B cell (primary cell): ENCODE results near the gene PBX2. TPM values are rescaled to one million over a fixed set of nuclear protein-coding genes. Genes with fewer than 3 reads are reported as not detected.

ENCODE experiments used
- ATAC-seq: fragments of 200-7000 bp; cut with Tn5 transposase; one replicate; pipeline ENCODE4 v1.10.0; 2021; ENCODE audit warnings: low read depth, mild to moderate bottlenecking, moderate number of reproducible peaks, moderate library complexity
- CTCF ChIA-PET: fragments of 350-600 bp; sonication (Branson Sonifier 250); formaldehyde crosslinking; loops from one replicate; lab custom pipeline; 2021; ENCODE audit warnings: antibody characterized with exemption, inconsistent platforms; lab: Charles Lee
- POLR2A ChIA-PET: fragments of 350-600 bp; sonication (Branson Sonifier 250); formaldehyde crosslinking; loops from one replicate; lab custom pipeline; 2021; ENCODE audit warnings: antibody characterized with exemption; lab: Charles Lee
- DNase-seq: peaks from one replicate; pipeline ENCODE4 v3.0.0; 2013
- H2AFZ ChIP-seq: 2 replicates; pipeline ENCODE4 v1.6.1; 2012; ENCODE audit warnings: mild to moderate bottlenecking, low read depth, low read length; ENCODE audit not compliant: insufficient read depth, poor library complexity, severe bottlenecking
- H3K27ac ChIP-seq, 2 donors: 1 replicate in 1 of 2; 2 replicates in 1 of 2; pipeline ENCODE4 v1.5.1; 2012 to 2013; ENCODE audit warnings: low read length in 2 of 2, mild to moderate bottlenecking in 2 of 2, moderate library complexity in 1 of 2
- H3K27me3 ChIP-seq, 4 experiments: fragments of 200-600 bp in 1 of 4; sonication (generic) in 1 of 4; replicated peaks in 1 of 4; 1 replicate in 2 of 4; 2 replicates in 2 of 4; pipeline versions ENCODE4 v1.6.1 to v1.7.0; 2013 to 2016; ENCODE audit warnings: low read length in 3 of 4, mild to moderate bottlenecking in 2 of 4, mixed read lengths in 1 of 4, moderate library complexity in 1 of 4; ENCODE audit not compliant: insufficient read depth in 4 of 4, control insufficient read depth in 3 of 4; ENCODE audit errors: control extremely low read depth in 1 of 4
- H3K36me3 ChIP-seq, 2 experiments: replicated peaks in 1 of 2; 1 replicate in 1 of 2; 2 replicates in 1 of 2; pipeline versions ENCODE4 v1.6.1 to v1.7.1; 2013; ENCODE audit warnings: low read length in 1 of 2; ENCODE audit not compliant: insufficient read depth in 2 of 2, control insufficient read depth in 1 of 2; ENCODE audit errors: control extremely low read depth in 1 of 2, extremely low read depth in 1 of 2
- H3K4me1 ChIP-seq, 2 donors: fragments of 200-600 bp in 1 of 2; sonication (generic) in 1 of 2; 1 replicate in 1 of 2; 2 replicates in 1 of 2; pipeline versions ENCODE4 v1.5.1 to v1.6.1; 2013 to 2017; ENCODE audit warnings: low read length in 2 of 2; ENCODE audit not compliant: control insufficient read depth in 2 of 2, insufficient read depth in 2 of 2
- H3K4me2 ChIP-seq: replicated peaks from 2 replicates; pipeline ENCODE3; 2012; ENCODE audit warnings: mild to moderate bottlenecking, low read depth, low read length; ENCODE audit not compliant: poor library complexity, severe bottlenecking
- H3K4me3 ChIP-seq, 5 experiments: fragments of 200-600 bp in 1 of 5; sonication (generic) in 1 of 5; 1 replicate in 3 of 5; 2 replicates in 2 of 5; pipeline versions ENCODE4 v1.5.1 to v1.7.0; 2011 to 2016; ENCODE audit warnings: low read length in 4 of 5, mild to moderate bottlenecking in 4 of 5, low read depth in 2 of 5, control low read depth in 1 of 5, moderate library complexity in 1 of 5; ENCODE audit not compliant: insufficient read depth in 1 of 5; ENCODE audit errors: control extremely low read depth in 1 of 5, extremely low read depth in 1 of 5
- H3K79me2 ChIP-seq: fragments of 200-600 bp; sonication (generic); one replicate; pipeline ENCODE4 v1.6.0; 2016; ENCODE audit warnings: low read length; ENCODE audit not compliant: control insufficient read depth, insufficient read depth
- H3K9ac ChIP-seq: fragments of 200-600 bp; sonication (generic); 2 replicates; pipeline ENCODE4 v1.6.1; 2017; ENCODE audit warnings: mild to moderate bottlenecking, low read length, moderate library complexity
- H3K9me3 ChIP-seq, 3 donors: one replicate each; pipeline versions ENCODE4 v1.6.1 to v1.7.1; 2013; ENCODE audit warnings: low read length in 2 of 3; ENCODE audit not compliant: control insufficient read depth in 2 of 3, insufficient read depth in 1 of 3; ENCODE audit errors: control extremely low read depth in 1 of 3
- H4K20me1 ChIP-seq: 2 replicates; pipeline ENCODE4 v1.6.0; 2012; ENCODE audit warnings: mild to moderate bottlenecking, low read length; ENCODE audit not compliant: insufficient read depth, control insufficient read depth, poor library complexity, severe bottlenecking
- H3K27ac Mint-ChIP-seq: one replicate; pipeline ENCODE4 v1.8.0; 2021; ENCODE audit warnings: mixed read lengths
- H3K27me3 Mint-ChIP-seq: one replicate; pipeline ENCODE4 v1.8.0; 2021; ENCODE audit warnings: mixed read lengths
- H3K4me1 Mint-ChIP-seq: one replicate; pipeline ENCODE4 v1.8.0; 2021; ENCODE audit warnings: mixed read lengths
- H3K4me3 Mint-ChIP-seq: one replicate; pipeline ENCODE4 v1.8.0; 2021; ENCODE audit warnings: mixed read lengths
- H3K9me3 Mint-ChIP-seq: one replicate; pipeline ENCODE4 v1.8.0; 2022; ENCODE audit warnings: mixed read lengths; ENCODE audit not compliant: insufficient read depth
- EZH2 ChIP-seq: IDR thresholded peaks from 2 replicates; pipeline ENCODE4 v1.6.1; 2012; ENCODE audit warnings: borderline replicate concordance, low read depth, mild to moderate bottlenecking, moderate library complexity, low read length; ENCODE audit not compliant: insufficient read depth, poor library complexity, severe bottlenecking
- WGBS: methylation state at CpG from one replicate; pipeline ENCODE4 v1.1.5; 2013; ENCODE audit warnings: missing lambda C conversion rate; ENCODE audit not compliant: insufficient coverage; 5-methylcytosine and 5-hydroxymethylcytosine counted together
- intact Hi-C: fragments of 100-400 bp; cut with micrococcal nuclease; formaldehyde crosslinking; loops from one replicate; pipeline ENCODE4 v1.10.0; 2022
- polyA plus RNA-seq: library from polyadenylated mRNA; depleted of rRNA; stranded (reverse); fragments of >200 nt; gene quantifications from 2 replicates; pipeline ENCODE4 v1.2.3, GENCODE V29; 2012
- total RNA-seq, 2 donors: library from RNA; stranded (reverse); fragments of 120-200 nt in 1 of 2; gene quantifications; 1 replicate in 1 of 2; 2 replicates in 1 of 2; pipeline versions ENCODE4 v1.2.3 to v1.2.4, GENCODE V29; 2013 to 2022
- TF ChIP-seq, protein P1 (sequence below): fragments of 200-600 bp; IDR thresholded peaks from one replicate; pipeline ENCODE4 v1.8.0; 2022; ENCODE audit warnings: antibody characterized with exemption, mild to moderate bottlenecking

Gene PBX2
- total and polyA plus RNA-seq, 2 donors (not counting 1 experiment from before 2014, with no cell fraction given) = 128 to 188 TPM

DNA sequence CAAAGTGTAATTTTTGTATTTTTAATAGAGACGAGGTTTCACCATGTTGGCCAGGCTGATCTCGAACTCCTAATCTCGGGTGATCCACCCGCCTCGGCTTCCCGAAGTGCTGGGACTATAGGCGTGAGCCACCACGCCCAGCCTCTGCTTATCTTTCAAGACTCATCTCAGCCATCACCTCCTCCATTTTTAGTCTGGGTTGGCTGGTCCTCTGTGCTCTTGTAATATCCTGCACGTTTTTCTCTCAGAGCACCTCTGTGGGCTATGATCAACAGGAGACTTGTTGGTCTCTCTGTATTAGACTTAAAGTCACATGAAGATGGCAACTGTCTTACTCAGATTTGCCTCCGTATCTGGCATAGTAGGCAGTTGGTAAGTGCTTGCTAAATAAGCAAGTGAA, 26.3 kb upstream of the PBX2 start:
- intact Hi-C loops = no loop called here
- 100% methylated on average over 7 of the region's 10 CpGs for WGBS
- no peak overlapping the region for H3K27ac ChIP-seq
- no peaks in the 10 kb centered on the region for H4K20me1 ChIP-seq
- H3K27me3 ChIP-seq = no peaks in the 10 kb centered on the region
- H3K9me3 ChIP-seq = no peaks in the 10 kb centered on the region
- no peak overlapping the region for H3K4me2 ChIP-seq
- ChIA-PET CTCF (no interaction called here), POLR2A (no interaction called here)
- H3K36me3 ChIP-seq = no peaks in the 10 kb centered on the region
- H3K4me1 ChIP-seq = peaks cover 6 to 12% of the 10 kb centered on the region in 2 donors
- H3K79me2 ChIP-seq = no peaks in the 10 kb centered on the region
- DNase-seq = no peak
- no peak overlapping the region for H3K9ac ChIP-seq
- no peaks in the 10 kb centered on the region for H3K9me3 Mint-ChIP-seq
- H3K4me1 Mint-ChIP-seq = peaks cover 11% of the 10 kb centered on the region
- H3K4me3 ChIP-seq = no peak overlapping the region
- no peak overlapping the region for H2AFZ ChIP-seq
- TF ChIP-seq EZH2 = no peak
- TF ChIP-seq, protein P1, sequence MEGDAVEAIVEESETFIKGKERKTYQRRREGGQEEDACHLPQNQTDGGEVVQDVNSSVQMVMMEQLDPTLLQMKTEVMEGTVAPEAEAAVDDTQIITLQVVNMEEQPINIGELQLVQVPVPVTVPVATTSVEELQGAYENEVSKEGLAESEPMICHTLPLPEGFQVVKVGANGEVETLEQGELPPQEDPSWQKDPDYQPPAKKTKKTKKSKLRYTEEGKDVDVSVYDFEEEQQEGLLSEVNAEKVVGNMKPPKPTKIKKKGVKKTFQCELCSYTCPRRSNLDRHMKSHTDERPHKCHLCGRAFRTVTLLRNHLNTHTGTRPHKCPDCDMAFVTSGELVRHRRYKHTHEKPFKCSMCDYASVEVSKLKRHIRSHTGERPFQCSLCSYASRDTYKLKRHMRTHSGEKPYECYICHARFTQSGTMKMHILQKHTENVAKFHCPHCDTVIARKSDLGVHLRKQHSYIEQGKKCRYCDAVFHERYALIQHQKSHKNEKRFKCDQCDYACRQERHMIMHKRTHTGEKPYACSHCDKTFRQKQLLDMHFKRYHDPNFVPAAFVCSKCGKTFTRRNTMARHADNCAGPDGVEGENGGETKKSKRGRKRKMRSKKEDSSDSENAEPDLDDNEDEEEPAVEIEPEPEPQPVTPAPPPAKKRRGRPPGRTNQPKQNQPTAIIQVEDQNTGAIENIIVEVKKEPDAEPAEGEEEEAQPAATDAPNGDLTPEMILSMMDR = no peak
- no peak overlapping the region for H3K4me3 Mint-ChIP-seq
- no peak overlapping the region for H3K27ac Mint-ChIP-seq
- peaks cover 5% of the 10 kb centered on the region for H3K27me3 Mint-ChIP-seq
- no peak for ATAC-seq

DNA sequence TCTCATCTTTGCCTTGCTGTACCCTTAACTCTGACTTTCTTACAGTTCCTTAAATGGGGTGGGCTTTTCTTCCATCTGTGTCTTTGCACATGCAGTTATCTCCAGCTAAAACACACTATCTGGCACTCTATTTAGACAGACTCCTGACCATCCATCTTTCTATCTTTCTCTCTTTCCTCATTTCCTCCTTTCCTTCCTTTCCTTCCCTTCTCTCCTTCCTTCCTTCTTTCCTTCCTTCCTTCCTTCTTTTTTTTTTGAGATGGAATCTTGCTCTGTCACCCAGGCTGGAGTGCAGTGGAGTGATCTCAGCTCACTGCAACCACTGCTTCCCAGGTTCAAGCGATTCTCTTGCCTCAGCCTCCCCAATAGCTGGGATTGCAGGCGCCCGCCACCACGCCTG, 25.6 kb upstream of the PBX2 start:
- Histone ChIP-seq H3K79me2 (no peaks in the 10 kb centered on the region), H3K27ac (no peak overlapping the region), H3K36me3 (no peaks in the 10 kb centered on the region), H3K27me3 (no peaks in the 10 kb centered on the region), H3K9ac (no peak overlapping the region), H3K4me2 (no peak overlapping the region), H4K20me1 (no peaks in the 10 kb centered on the region), H3K4me3 (no peak overlapping the region), H3K4me1 (peaks cover 0 to 6% of the 10 kb centered on the region in 2 donors), H2AFZ (no peak overlapping the region), H3K9me3 (no peaks in the 10 kb centered on the region)
- no peak overlapping the region for H3K27ac Mint-ChIP-seq
- H3K27me3 Mint-ChIP-seq = peaks cover 5% of the 10 kb centered on the region
- DNase-seq (no peak), ATAC-seq (no peak)
- intact Hi-C loops = no loop called here
- no CpG with 5 or more reads among the region's 4 CpGs for WGBS
- no peaks in the 10 kb centered on the region for H3K9me3 Mint-ChIP-seq
- no peak overlapping the region for H3K4me3 Mint-ChIP-seq
- TF ChIP-seq, protein P1 = no peak
- TF ChIP-seq EZH2 = no peak
- ChIA-PET POLR2A (no interaction called here), CTCF (no interaction called here)
- peaks cover 9% of the 10 kb centered on the region for H3K4me1 Mint-ChIP-seq
